Measurements from ENCODE around the gene ARPC5L. TPM values are rescaled to one million over a fixed set of nuclear protein-coding genes. Genes with fewer than 3 reads are reported as not detected.
A peak's percentile ranks its signal among the peaks of the same experiment; 100 is the strongest.

ARPC5L gene
- total and polyA plus RNA-seq, 12 donors, result 26.6 to 74.9 (median 39.9) TPM

- Histone ChIP-seq H3K4me3 (peak overlapping the region in 1 of 10 donors; percentile 17), H3K27me3 (no peaks in the 10 kb centered on the region), H3K36me3 (peaks cover 0 to 28% (median 22%) of the 10 kb centered on the region in 9 donors), H3K4me1 (peaks cover 9 to 53% (median 47%) of the 10 kb centered on the region in 9 donors), H3K27ac (peak overlapping the region; percentile 21 to 98 (median 89)), H3K9me3 (no peaks in the 10 kb centered on the region)
- TF ChIP-seq CTCF (IDR thresholded peaks at IDR 0.05), result no peak
- 52 to 57% methylated on average over 7 of the region's 7 CpGs for WGBS, 2 donors
- ATAC-seq (peak in 5 of 8 donors; percentile 18 to 44 (median 27)), DNase-seq (no peak)
- intact Hi-C loops (cut with DNase I), result no loop called here
These were observed 1.5 kb downstream of the ARPC5L start for GRCh38 chr9:124863371-124863871.

- ATAC-seq (peak; percentile 87 to 94 (median 92)), DNase-seq (peak; percentile 85 to 91)
- peak in 2 of 9 donors; percentile 14 to 26 for TF ChIP-seq CTCF (IDR thresholded peaks at IDR 0.05)
- Histone ChIP-seq H3K27ac (peak overlapping the region; percentile 79 to 98 (median 96)), H3K27me3 (no peaks in the 10 kb centered on the region), H3K36me3 (peaks cover 0 to 26% (median 3%) of the 10 kb centered on the region in 9 donors), H3K9me3 (no peaks in the 10 kb centered on the region), H3K4me3 (peak overlapping the region; percentile 83 to 99 (median 92)), H3K4me1 (peaks cover 28 to 59% (median 50%) of the 10 kb centered on the region in 9 donors)
- WGBS, 2 donors, result 1% methylated on average over 85 to 101 of the region's 101 CpGs
- intact Hi-C loops (cut with DNase I), result loop anchor here in 1 of 10 donors (5.0 kb wide), 1 partner anchor 74 kb away; the partner anchor contains the start of gene GOLGA1
These were observed 6.9 kb downstream of the ARPC5L start for GRCh38 chr9:124868511-124869465.

- H3K36me3 ChIP-seq, result peaks cover 0 to 34% (median 7%) of the 10 kb centered on the region in 9 donors
- intact Hi-C loops (cut with DNase I), result loop anchor here in 1 of 10 donors (5.0 kb wide), 1 partner anchor 73 kb away; the partner anchor contains the start of gene GOLGA1
- 0 to 1% methylated on average over 35 to 40 of the region's 41 CpGs for WGBS, 2 donors
- H3K27ac ChIP-seq, result peak overlapping the region; percentile 79 to 98 (median 96)
- H3K4me3 ChIP-seq, result peak overlapping the region; percentile 83 to 99 (median 92)
- H3K4me1 ChIP-seq, result peaks cover 28 to 62% (median 56%) of the 10 kb centered on the region in 9 donors
- peak; percentile 2 to 32 (median 6) for ATAC-seq
- DNase-seq, result no peak
- H3K9me3 ChIP-seq, result no peaks in the 10 kb centered on the region
- H3K27me3 ChIP-seq, result no peaks in the 10 kb centered on the region
- TF ChIP-seq CTCF (IDR thresholded peaks at IDR 0.05), result no peak
These were observed 7.6 kb downstream of the ARPC5L start for GRCh38 chr9:124869466-124869985.
